ENCODE measurements around the gene IP6K3.

IP6K3 gene, protein sequence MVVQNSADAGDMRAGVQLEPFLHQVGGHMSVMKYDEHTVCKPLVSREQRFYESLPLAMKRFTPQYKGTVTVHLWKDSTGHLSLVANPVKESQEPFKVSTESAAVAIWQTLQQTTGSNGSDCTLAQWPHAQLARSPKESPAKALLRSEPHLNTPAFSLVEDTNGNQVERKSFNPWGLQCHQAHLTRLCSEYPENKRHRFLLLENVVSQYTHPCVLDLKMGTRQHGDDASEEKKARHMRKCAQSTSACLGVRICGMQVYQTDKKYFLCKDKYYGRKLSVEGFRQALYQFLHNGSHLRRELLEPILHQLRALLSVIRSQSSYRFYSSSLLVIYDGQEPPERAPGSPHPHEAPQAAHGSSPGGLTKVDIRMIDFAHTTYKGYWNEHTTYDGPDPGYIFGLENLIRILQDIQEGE

DNA sequence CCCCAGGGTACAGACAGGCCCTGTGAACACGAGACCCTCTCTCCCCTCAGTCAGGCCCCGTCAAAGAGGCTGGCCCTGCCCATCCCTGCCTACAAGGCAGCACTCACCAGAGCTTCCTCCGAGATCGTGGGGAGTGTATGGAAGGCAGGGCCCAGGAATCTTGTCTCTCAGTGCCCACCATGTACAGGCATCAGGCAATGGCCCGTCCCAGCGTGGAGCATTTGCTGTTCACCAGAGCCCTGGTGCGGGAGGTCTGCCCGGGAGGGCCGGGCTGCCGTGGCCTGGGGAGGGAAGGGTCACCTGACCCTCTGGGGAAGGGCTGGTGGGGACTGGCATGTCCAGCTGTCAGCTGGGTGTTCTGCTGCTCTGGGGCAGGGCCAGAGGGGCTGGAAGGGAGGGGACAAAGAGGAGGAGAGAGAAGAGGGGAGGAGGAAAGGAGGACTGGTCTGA is at the start of gene IP6K3:
Gene IP6K3 (minus strand): TSS at position 255 of the 450 bp plus-strand sequence. CDS start 11,429 bp downstream, outside the sequence.
- H3K27ac ChIP-seq (ENCODE audit: low read length) = no peak within 1 kb of the TSS
- H3K36me3 ChIP-seq (replicated peaks; ENCODE audit: low read depth, low read length) = no peaks in the 10 kb centered on the region
- peaks cover 22% of the 10 kb centered on the region for H3K27me3 ChIP-seq (ENCODE audit: low read depth, low read length)
- H3K4me2 ChIP-seq (ENCODE audit: low read length) = no peak within 1 kb of the TSS
- no peaks in the 10 kb centered on the region for H3K9me3 ChIP-seq (ENCODE audit: insufficient read depth, low read length)
- H4K20me1 ChIP-seq (ENCODE audit: insufficient read depth, low read length) = no peaks in the 10 kb centered on the region
- no peak for TF ChIP-seq EZH2phosphoT487 (IDR thresholded peaks at IDR 0.05; ENCODE audit: low read depth)
- TF ChIP-seq, protein P1, sequence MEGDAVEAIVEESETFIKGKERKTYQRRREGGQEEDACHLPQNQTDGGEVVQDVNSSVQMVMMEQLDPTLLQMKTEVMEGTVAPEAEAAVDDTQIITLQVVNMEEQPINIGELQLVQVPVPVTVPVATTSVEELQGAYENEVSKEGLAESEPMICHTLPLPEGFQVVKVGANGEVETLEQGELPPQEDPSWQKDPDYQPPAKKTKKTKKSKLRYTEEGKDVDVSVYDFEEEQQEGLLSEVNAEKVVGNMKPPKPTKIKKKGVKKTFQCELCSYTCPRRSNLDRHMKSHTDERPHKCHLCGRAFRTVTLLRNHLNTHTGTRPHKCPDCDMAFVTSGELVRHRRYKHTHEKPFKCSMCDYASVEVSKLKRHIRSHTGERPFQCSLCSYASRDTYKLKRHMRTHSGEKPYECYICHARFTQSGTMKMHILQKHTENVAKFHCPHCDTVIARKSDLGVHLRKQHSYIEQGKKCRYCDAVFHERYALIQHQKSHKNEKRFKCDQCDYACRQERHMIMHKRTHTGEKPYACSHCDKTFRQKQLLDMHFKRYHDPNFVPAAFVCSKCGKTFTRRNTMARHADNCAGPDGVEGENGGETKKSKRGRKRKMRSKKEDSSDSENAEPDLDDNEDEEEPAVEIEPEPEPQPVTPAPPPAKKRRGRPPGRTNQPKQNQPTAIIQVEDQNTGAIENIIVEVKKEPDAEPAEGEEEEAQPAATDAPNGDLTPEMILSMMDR (IDR thresholded peaks at IDR 0.05; ENCODE audit: low read depth, low read length) = no peak
- H3K4me3 ChIP-seq (ENCODE audit: low read length) = no peak within 1 kb of the TSS
- no peaks in the 10 kb centered on the region for H3K79me2 ChIP-seq (ENCODE audit: low read length)
- H2AFZ ChIP-seq (ENCODE audit: low read depth, low read length) = no peak within 1 kb of the TSS
- H3K9ac ChIP-seq (ENCODE audit: low read length) = no peak within 1 kb of the TSS
- no peaks in the 10 kb centered on the region for H3K4me1 ChIP-seq (ENCODE audit: low read length)

GRCh38 chr6:33794910-33795623 is 48.4 kb upstream of the IP6K3 start:
- Histone ChIP-seq H3K4me1 (ENCODE audit: low read length) (no peaks in the 10 kb centered on the region), H3K9ac (ENCODE audit: low read length) (no peak overlapping the region), H3K27ac (ENCODE audit: low read length) (no peak overlapping the region), H4K20me1 (ENCODE audit: insufficient read depth, low read length) (no peaks in the 10 kb centered on the region), H3K9me3 (ENCODE audit: insufficient read depth, low read length) (no peaks in the 10 kb centered on the region), H3K79me2 (ENCODE audit: low read length) (no peaks in the 10 kb centered on the region), H3K27me3 (ENCODE audit: low read depth, low read length) (no peaks in the 10 kb centered on the region), H3K36me3 (replicated peaks; ENCODE audit: low read depth, low read length) (no peaks in the 10 kb centered on the region), H3K4me2 (ENCODE audit: low read length) (no peak overlapping the region), H3K4me3 (ENCODE audit: low read length) (no peak overlapping the region), H2AFZ (ENCODE audit: low read depth, low read length) (no peak overlapping the region)
- TF ChIP-seq, protein P1 (IDR thresholded peaks at IDR 0.05; ENCODE audit: low read depth, low read length) = no peak
- no peak for TF ChIP-seq EZH2phosphoT487 (IDR thresholded peaks at IDR 0.05; ENCODE audit: low read depth)

GRCh38 chr6:33792981-33793380 is 46.3 kb upstream of the IP6K3 start:
- Histone ChIP-seq H3K27me3 (ENCODE audit: low read depth, low read length) (no peaks in the 10 kb centered on the region), H3K4me3 (ENCODE audit: low read length) (no peak overlapping the region), H3K9ac (ENCODE audit: low read length) (no peak overlapping the region), H4K20me1 (ENCODE audit: insufficient read depth, low read length) (no peaks in the 10 kb centered on the region; the same call in 1 of the 2 replicates), H3K79me2 (ENCODE audit: low read length) (peaks cover 9% of the 10 kb centered on the region), H3K4me1 (ENCODE audit: low read length) (0 out of 2 replicates have a peak, but pooled peaks cover 4% of the 10 kb centered on the region), H2AFZ (ENCODE audit: low read depth, low read length) (no peak overlapping the region), H3K9me3 (ENCODE audit: insufficient read depth, low read length) (no peaks in the 10 kb centered on the region), H3K27ac (ENCODE audit: low read length) (no peak overlapping the region), H3K4me2 (ENCODE audit: low read length) (no peak overlapping the region), H3K36me3 (replicated peaks; ENCODE audit: low read depth, low read length) (no peaks in the 10 kb centered on the region)
- TF ChIP-seq EZH2phosphoT487 (IDR thresholded peaks at IDR 0.05; ENCODE audit: low read depth) = no peak
- TF ChIP-seq, protein P1 (IDR thresholded peaks at IDR 0.05; ENCODE audit: low read depth, low read length) = no peak

DNA sequence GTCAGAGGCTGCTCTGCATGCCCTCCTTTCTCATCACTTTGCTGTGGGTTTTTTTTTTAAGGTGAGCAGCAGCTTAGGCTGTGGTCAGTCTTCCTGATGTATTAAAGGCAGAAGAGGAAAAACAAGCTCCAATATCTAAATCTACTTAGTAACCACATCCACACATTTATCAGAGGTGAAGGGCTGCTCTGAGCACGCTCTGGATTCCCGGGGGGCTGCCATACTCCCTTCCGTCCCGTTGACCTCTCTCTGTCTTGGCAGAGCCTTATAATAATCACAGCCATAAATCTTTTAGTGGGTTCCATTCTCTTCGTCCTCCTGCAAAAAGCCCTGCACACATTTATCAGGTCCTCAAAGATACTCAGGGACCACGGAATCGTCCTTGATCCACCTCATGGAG is 44.9 kb upstream of the IP6K3 start:
- peaks cover 23% of the 10 kb centered on the region for H3K79me2 ChIP-seq (ENCODE audit: low read length)
- TF ChIP-seq, protein P1 (IDR thresholded peaks at IDR 0.05; ENCODE audit: low read depth, low read length) = no peak
- TF ChIP-seq EZH2phosphoT487 (IDR thresholded peaks at IDR 0.05; ENCODE audit: low read depth) = no peak
- H3K36me3 ChIP-seq (replicated peaks; ENCODE audit: low read depth, low read length) = peaks cover 7% of the 10 kb centered on the region
- H3K27ac ChIP-seq (ENCODE audit: low read length) = no peak overlapping the region
- no peak overlapping the region for H3K4me2 ChIP-seq (ENCODE audit: low read length)
- no peaks in the 10 kb centered on the region for H3K27me3 ChIP-seq (ENCODE audit: low read depth, low read length)
- no peaks in the 10 kb centered on the region for H3K9me3 ChIP-seq (ENCODE audit: insufficient read depth, low read length)
- no peak overlapping the region for H3K9ac ChIP-seq (ENCODE audit: low read length)
- H2AFZ ChIP-seq (ENCODE audit: low read depth, low read length) = no peak overlapping the region
- H3K4me3 ChIP-seq (ENCODE audit: low read length) = no peak overlapping the region
- peaks cover 12% of the 10 kb centered on the region for H3K4me1 ChIP-seq (ENCODE audit: low read length)
- H4K20me1 ChIP-seq (ENCODE audit: insufficient read depth, low read length) = peaks cover 9% of the 10 kb centered on the region

Data from OCI-LY3 (cell line).